ENCODE results near the gene APPL2. TPM values are rescaled to one million over a fixed set of nuclear protein-coding genes. Genes with fewer than 3 reads are reported as not detected.

The APPL2 gene
- total and polyA plus RNA-seq, 8 donors: 15.9 to 407 (median 56.0) TPM

DNA sequence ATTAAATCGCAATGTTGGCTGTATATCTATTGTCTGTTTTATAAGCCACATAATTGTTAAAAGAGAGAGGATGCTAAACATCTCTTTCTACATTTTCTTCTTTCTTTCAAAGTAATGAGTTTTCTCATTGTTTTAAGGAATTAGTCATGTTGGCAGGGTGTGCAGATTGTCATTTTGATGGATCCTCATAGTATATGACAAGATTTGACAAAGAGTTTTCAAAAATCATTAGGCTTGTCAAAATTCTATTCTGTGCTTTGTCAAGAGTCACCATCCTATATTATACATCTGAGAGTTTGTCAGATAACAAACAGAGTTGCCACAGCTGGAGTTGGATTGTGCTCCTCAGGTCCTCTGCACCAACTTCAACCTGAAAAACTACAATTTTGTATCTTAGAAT lies 35.4 kb upstream of the APPL2 start:
- 81 to 89% (median 87%) methylated on average over 1 of the region's 1 CpG for WGBS, 5 donors
- Histone ChIP-seq H3K9me3 (no peaks in the 10 kb centered on the region), H3K27ac (no peak overlapping the region), H3K4me3 (no peak overlapping the region), H3K27me3 (no peaks in the 10 kb centered on the region), H3K36me3 (no peaks in the 10 kb centered on the region), H3K4me1 (peaks cover 0 to 8% (median 3%) of the 10 kb centered on the region in 4 donors)
- intact Hi-C loops (cut with DNase I; ENCODE audit: low total_unique reads): no loop called here
- no peak for DNase-seq
- TF ChIP-seq POLR2AphosphoS5 (IDR thresholded peaks at IDR 0.05): no peak
- no peak for TF ChIP-seq CTCF (IDR thresholded peaks at IDR 0.05)
- no peak for TF ChIP-seq POLR2A (IDR thresholded peaks at IDR 0.05)
- TF ChIP-seq EP300 (IDR thresholded peaks at IDR 0.05): no peak

GRCh38 chr12:105270671-105271255 lies 34.8 kb upstream of the APPL2 start:
- 63 to 80% (median 72%) methylated on average over 4 of the region's 4 CpGs for WGBS, 5 donors
- no peak overlapping the region for H3K27ac ChIP-seq
- no peaks in the 10 kb centered on the region for H3K36me3 ChIP-seq
- intact Hi-C loops (cut with DNase I; ENCODE audit: low total_unique reads): no loop called here
- no peaks in the 10 kb centered on the region for H3K9me3 ChIP-seq
- no peaks in the 10 kb centered on the region for H3K27me3 ChIP-seq
- no peak overlapping the region for H3K4me3 ChIP-seq
- TF ChIP-seq EP300 (IDR thresholded peaks at IDR 0.05) (no peak), CTCF (IDR thresholded peaks at IDR 0.05) (no peak), POLR2AphosphoS5 (IDR thresholded peaks at IDR 0.05) (no peak), POLR2A (IDR thresholded peaks at IDR 0.05) (no peak)
- H3K4me1 ChIP-seq: peaks cover 0 to 8% (median 3%) of the 10 kb centered on the region in 4 donors
- DNase-seq: no peak

- WGBS, 5 donors: 79 to 84% (median 82%) methylated on average over 4 of the region's 4 CpGs
Observed at GRCh38 chr12:105267711-105268110, 31.7 kb upstream of the APPL2 start.

GRCh38 chr12:105264771-105265170 lies 28.8 kb upstream of the APPL2 start:
- Histone ChIP-seq H3K27me3 (no peaks in the 10 kb centered on the region), H3K4me1 (peaks cover 0 to 8% (median 3%) of the 10 kb centered on the region in 4 donors), H3K36me3 (no peaks in the 10 kb centered on the region), H3K27ac (no peak overlapping the region), H3K4me3 (no peak overlapping the region), H3K9me3 (no peaks in the 10 kb centered on the region)
- DNase-seq: no peak
- 94 to 100% (median 96%) methylated on average over 4 of the region's 4 CpGs for WGBS, 5 donors
- intact Hi-C loops (cut with DNase I; ENCODE audit: low total_unique reads): no loop called here
- TF ChIP-seq CTCF (IDR thresholded peaks at IDR 0.05) (no peak), EP300 (IDR thresholded peaks at IDR 0.05) (no peak), POLR2AphosphoS5 (IDR thresholded peaks at IDR 0.05) (no peak), POLR2A (IDR thresholded peaks at IDR 0.05) (no peak)

More at GRCh38 chr12:105267711-105268110, 31.7 kb upstream of the APPL2 start:
- Histone ChIP-seq H3K36me3 (no peaks in the 10 kb centered on the region), H3K9me3 (no peaks in the 10 kb centered on the region), H3K27me3 (no peaks in the 10 kb centered on the region), H3K27ac (no peak overlapping the region), H3K4me1 (peaks cover 0 to 8% (median 3%) of the 10 kb centered on the region in 4 donors), H3K4me3 (no peak overlapping the region)
- TF ChIP-seq POLR2A (IDR thresholded peaks at IDR 0.05) (no peak), POLR2AphosphoS5 (IDR thresholded peaks at IDR 0.05) (no peak), CTCF (IDR thresholded peaks at IDR 0.05) (no peak), EP300 (IDR thresholded peaks at IDR 0.05) (no peak)
- DNase-seq: no peak
- intact Hi-C loops (cut with DNase I; ENCODE audit: low total_unique reads): no loop called here

Data from stomach (tissue), 9 donors.